GM23248 (cell line): ENCODE data around the gene OR13F1.

Experiments
- EZH2 ChIP-seq: fragments of 200-600 bp; sonication (generic); IDR thresholded peaks from 2 replicates; pipeline ENCODE4 v1.6.1; 2018; ENCODE audit warnings: antibody characterized with exemption, mild to moderate bottlenecking; ENCODE audit not compliant: insufficient read depth, poor library complexity, severe bottlenecking
- EZH2phosphoT487 ChIP-seq: fragments of 200-600 bp; sonication (generic); IDR thresholded peaks from 2 replicates; pipeline ENCODE4 v1.6.1; 2018; ENCODE audit warnings: antibody characterized with exemption, moderate library complexity, mild to moderate bottlenecking, low read depth; ENCODE audit not compliant: insufficient read depth

DNA sequence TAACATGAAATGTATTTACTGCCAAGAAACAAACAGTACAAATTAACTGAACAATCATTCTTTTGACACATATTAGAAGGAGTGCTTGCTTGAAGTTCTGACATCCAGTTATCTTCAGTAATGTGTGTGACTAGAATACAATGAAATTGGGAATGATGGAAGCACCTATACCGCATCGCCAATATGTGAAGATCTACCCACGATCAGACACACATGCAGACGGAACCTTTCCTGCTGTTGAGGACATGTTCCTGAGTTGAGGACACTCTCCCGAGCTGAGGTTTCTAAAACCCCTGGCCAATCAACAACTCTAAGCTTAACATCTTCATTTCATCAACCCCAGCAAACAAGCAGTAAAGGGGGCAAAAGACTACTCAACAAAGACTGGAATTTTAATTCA, 32.7 kb downstream of the OR13F1 start, which contains the start of gene OR13C3:
- TF ChIP-seq EZH2phosphoT487 (no peak), EZH2 (no peak)
